Smooth muscle cell of bladder (primary cell): ENCODE results near the gene MC1R. TPM values are rescaled to one million over a fixed set of nuclear protein-coding genes. Genes with fewer than 3 reads are reported as not detected.

Experiments
- total RNA-seq: library from RNA; depleted of rRNA; stranded (reverse); fragments of >200 nt; gene quantifications from 2 replicates; pipeline ENCODE4 v1.2.3, GENCODE V29; 2014

MC1R gene
- 3.6 and 4.3 TPM in 2 replicates for total RNA-seq

DNA sequence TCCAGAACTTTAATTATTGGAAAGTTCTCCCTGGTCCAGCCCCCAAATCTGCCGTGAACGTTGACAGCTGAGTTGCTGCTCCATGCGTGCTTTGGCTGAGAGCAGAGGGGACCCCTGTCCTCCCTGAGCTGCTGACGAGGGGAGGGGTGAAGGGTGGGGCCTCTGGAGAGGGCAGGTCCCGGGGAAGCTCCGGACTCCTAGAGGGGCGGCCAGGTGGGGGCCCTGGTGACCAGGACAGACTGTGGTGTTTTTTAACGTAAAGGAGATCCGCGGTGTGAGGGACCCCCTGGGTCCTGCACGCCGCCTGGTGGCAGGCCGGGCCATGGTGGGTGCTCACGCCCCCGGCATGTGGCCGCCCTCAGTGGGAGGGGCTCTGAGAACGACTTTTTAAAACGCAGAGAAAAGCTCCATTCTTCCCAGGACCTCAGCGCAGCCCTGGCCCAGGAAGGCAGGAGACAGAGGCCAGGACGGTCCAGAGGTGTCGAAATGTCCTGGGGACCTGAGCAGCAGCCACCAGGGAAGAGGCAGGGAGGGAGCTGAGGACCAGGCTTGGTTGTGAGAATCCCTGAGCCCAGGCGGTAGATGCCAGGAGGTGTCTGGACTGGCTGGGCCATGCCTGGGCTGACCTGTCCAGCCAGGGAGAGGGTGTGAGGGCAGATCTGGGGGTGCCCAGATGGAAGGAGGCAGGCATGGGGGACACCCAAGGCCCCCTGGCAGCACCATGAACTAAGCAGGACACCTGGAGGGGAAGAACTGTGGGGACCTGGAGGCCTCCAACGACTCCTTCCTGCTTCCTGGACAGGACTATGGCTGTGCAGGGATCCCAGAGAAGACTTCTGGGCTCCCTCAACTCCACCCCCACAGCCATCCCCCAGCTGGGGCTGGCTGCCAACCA, at the start of gene MC1R:
Gene MC1R (plus strand): TSS at position 410 of the 895 bp plus-strand sequence. CDS start 397 bp downstream, at position 807.

DNA sequence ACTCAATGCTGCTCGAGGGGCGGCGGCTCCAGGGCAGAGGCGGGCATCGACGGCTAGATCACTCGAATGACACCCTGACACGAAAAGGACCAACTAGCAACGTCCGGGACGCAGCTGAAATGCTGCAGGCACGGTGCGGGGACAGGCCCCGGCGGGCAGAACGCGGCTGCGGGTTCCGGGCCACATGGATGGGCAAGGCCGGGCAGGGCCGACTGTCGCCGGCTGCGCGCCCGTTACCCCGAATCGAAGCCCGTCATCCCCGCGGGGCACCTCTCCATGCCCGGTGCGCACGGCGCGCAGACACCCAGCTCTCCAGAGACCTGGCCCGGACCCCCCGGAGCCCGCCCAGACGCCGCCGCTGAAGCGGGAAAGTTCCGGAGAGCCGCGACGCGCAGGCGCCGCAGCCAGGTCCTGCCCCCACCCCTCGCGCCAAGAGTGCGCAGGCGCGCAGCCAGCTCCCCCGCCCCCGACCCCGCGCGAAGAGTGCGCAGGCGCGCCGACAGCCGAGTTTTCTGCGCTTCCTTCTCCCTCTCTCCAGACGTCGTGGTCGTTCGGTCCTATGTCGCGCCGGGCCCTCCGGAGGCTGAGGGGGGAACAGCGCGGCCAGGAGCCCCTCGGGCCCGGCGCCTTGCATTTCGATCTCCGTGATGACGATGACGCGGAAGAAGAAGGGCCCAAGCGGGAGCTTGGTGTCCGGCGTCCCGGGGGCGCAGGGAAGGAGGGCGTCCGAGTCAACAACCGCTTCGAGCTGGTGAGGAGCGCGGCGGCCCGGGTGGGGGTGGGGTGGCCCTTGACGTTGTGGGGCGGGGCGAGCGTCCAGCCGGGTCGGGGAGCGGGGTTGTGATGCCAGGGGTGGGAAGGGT, 45.3 kb upstream of the MC1R start, which contains the start of gene TCF25:
Gene TCF25 (plus strand): TSS at position 484 of the 863 bp plus-strand sequence. CDS start 76 bp downstream, at position 560.

DNA sequence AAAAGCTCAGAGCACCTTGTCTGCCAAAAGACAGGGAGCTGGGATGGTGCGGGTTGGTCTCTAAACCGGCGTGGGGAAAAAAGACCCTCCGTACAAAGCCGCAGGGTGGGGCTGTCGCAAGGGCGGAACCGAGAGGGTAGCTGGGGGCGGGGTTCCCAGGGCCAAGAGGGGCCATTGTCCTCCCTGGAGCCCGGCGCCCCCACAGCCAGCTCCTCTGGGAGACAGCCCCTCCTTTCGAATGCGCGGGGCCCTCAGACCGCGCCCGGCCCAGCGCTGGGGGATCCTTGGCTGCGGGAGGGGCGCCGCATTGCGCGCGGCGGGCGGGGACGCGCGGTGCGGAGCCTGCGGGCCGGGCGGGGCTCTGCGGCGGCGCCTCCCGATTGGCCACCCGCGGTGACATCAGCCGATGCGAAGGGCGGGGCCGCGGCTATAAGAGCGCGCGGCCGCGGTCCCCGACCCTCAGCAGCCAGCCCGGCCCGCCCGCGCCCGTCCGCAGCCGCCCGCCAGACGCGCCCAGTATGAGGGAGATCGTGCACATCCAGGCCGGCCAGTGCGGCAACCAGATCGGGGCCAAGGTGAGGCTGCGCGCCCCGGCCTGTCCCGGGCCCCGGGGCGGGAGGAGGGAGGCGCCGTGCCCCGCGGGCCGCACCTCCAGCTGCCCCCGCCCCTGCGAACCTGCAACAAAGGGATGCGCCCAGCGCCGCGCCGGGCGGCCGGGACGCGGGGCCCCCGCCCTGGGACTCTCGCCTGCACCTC, 4.4 kb downstream of the MC1R start, which contains the start of gene TUBB3:
Gene TUBB3 (plus strand): TSS at position 459 of the 756 bp plus-strand sequence. CDS start 60 bp downstream, at position 519.

Other genes starting within 250 kb of the MC1R start
- gene CDK10, start 232.2 kb upstream of the MC1R start, total RNA-seq = 25.6 and 29.5 TPM in 2 replicates
- gene SPATA2L, start 217.2 kb upstream of the MC1R start, total RNA-seq = 6.7 and 6.8 TPM in 2 replicates
- 7.1 TPM in 2 replicates for gene VPS9D1, start 198.0 kb upstream of the MC1R start, total RNA-seq
- gene ZNF276, start 197.3 kb upstream of the MC1R start, total RNA-seq = 8.2 and 12.5 TPM in 2 replicates
- gene FANCA, start 102.2 kb upstream of the MC1R start, total RNA-seq = 2.0 and 2.2 TPM in 2 replicates
- gene SPIRE2, start 90.4 kb upstream of the MC1R start, total RNA-seq = 0.55 and 1.00 TPM in 2 replicates
- gene TCF25, start 45.3 kb upstream of the MC1R start, total RNA-seq = 209 and 238 TPM in 2 replicates
- 128 and 149 TPM in 2 replicates for gene TUBB3, start 4.5 kb downstream of the MC1R start, total RNA-seq
- gene DEF8, start 29.9 kb downstream of the MC1R start, total RNA-seq = 85.5 and 94.7 TPM in 2 replicates
- gene DBNDD1, start 100.6 kb downstream of the MC1R start, total RNA-seq = 0.65 and 0.71 TPM in 2 replicates
- under 0.01 TPM in 1 of 2 replicates, not detected in the other for gene PRDM7, start 158.5 kb downstream of the MC1R start, total RNA-seq